Stimulated activated CD4-positive, alpha-beta T cell treated with anti-CD3 and anti-CD28 coated beads, Interleukin-12 subunit alpha, Interleukin-12 subunit beta, amount 100 ng/mL, for 48 hours (primary cell): ENCODE data around the gene RHOBTB3.

Experiments used
- DNase-seq, 3 donors: peaks; one replicate each; pipeline ENCODE4 v3.0.0-alpha.2; 2020; ENCODE audit warnings: low read depth in 2 of 3, low spot score in 1 of 3

The RHOBTB3 gene

GRCh38 chr5:95837492-95837891 is 106.4 kb downstream of the RHOBTB3 start:
- no peak for DNase-seq

GRCh38 chr5:95838001-95838520 is 106.9 kb downstream of the RHOBTB3 start:
- no peak for DNase-seq

- no peak for DNase-seq
These were observed 107.4 kb downstream of the RHOBTB3 start for GRCh38 chr5:95838556-95838955.

- DNase-seq, result no peak
These were observed 108.5 kb downstream of the RHOBTB3 start for GRCh38 chr5:95839658-95840057.

- DNase-seq, result no peak
These were observed 110.0 kb downstream of the RHOBTB3 start for GRCh38 chr5:95840956-95841705.

GRCh38 chr5:95841914-95842812 is 111.0 kb downstream of the RHOBTB3 start:
- no peak for DNase-seq

- peak; percentile 48 to 55 (median 50) for DNase-seq
These were observed 111.9 kb downstream of the RHOBTB3 start for GRCh38 chr5:95842854-95843544.

GRCh38 chr5:95843733-95844223 is 112.6 kb downstream of the RHOBTB3 start:
- DNase-seq, result no peak

- DNase-seq, result no peak
These were observed 114.3 kb downstream of the RHOBTB3 start for GRCh38 chr5:95845391-95845790.
